Measurements from ENCODE around the gene ATP11A. TPM values are rescaled to one million over a fixed set of nuclear protein-coding genes. Genes with fewer than 3 reads are reported as not detected.

Gene ATP11A
- total RNA-seq, 2 donors from 2014 or later = 15.8 to 19.6 TPM

- Histone ChIP-seq H3K4me1 (no peaks in the 10 kb centered on the region), H3K36me3 (no peaks in the 10 kb centered on the region), H3K9ac (ENCODE audit: low read depth in 2 of 2, low read length in 2 of 2) (peak overlapping the region; percentile 76 to 88), H3K27ac (peak overlapping the region; percentile 85), H3K4me3 (peak overlapping the region; percentile 97), H3K27me3 (no peaks in the 10 kb centered on the region), H3K9me3 (no peaks in the 10 kb centered on the region)
- TF ChIP-seq CTCF (IDR thresholded peaks at IDR 0.05) = no peak
- DNase-seq = peak; percentile 47
- intact Hi-C loops (cut with DNase I) = no loop called here
Observed at GRCh38 chr13:112690283-112690929, 568 bp downstream of the ATP11A start.

GRCh38 chr13:112692104-112692503, 2.3 kb downstream of the ATP11A start:
- Histone ChIP-seq H3K9me3 (no peaks in the 10 kb centered on the region), H3K27ac (no peak overlapping the region), H3K27me3 (no peaks in the 10 kb centered on the region), H3K4me1 (no peaks in the 10 kb centered on the region), H3K4me3 (no peak overlapping the region), H3K36me3 (no peaks in the 10 kb centered on the region), H3K9ac (ENCODE audit: low read depth in 2 of 2, low read length in 2 of 2) (peak overlapping the region in 1 of 2 donors; percentile 2)
- no peak for TF ChIP-seq CTCF (IDR thresholded peaks at IDR 0.05)
- no peak for DNase-seq
- intact Hi-C loops (cut with DNase I) = no loop called here

GRCh38 chr13:112692586-112692985, 2.7 kb downstream of the ATP11A start:
- Histone ChIP-seq H3K27me3 (no peaks in the 10 kb centered on the region), H3K9me3 (no peaks in the 10 kb centered on the region), H3K36me3 (no peaks in the 10 kb centered on the region), H3K4me3 (no peak overlapping the region), H3K9ac (ENCODE audit: low read depth in 2 of 2, low read length in 2 of 2) (no peak overlapping the region), H3K27ac (no peak overlapping the region), H3K4me1 (no peaks in the 10 kb centered on the region)
- TF ChIP-seq CTCF (IDR thresholded peaks at IDR 0.05) = no peak
- intact Hi-C loops (cut with DNase I) = no loop called here
- no peak for DNase-seq

- H3K4me1 ChIP-seq = no peaks in the 10 kb centered on the region
- no peak for DNase-seq
- no peak overlapping the region for H3K4me3 ChIP-seq
- H3K9me3 ChIP-seq = no peaks in the 10 kb centered on the region
- H3K36me3 ChIP-seq = no peaks in the 10 kb centered on the region
- no peak for TF ChIP-seq CTCF (IDR thresholded peaks at IDR 0.05)
- intact Hi-C loops (cut with DNase I) = no loop called here
- no peaks in the 10 kb centered on the region for H3K27me3 ChIP-seq
- H3K27ac ChIP-seq = no peak overlapping the region
- H3K9ac ChIP-seq (ENCODE audit: low read depth in 2 of 2, low read length in 2 of 2) = no peak overlapping the region
Observed at GRCh38 chr13:112693831-112694497, 4.1 kb downstream of the ATP11A start.

GRCh38 chr13:112695121-112695520, 5.3 kb downstream of the ATP11A start:
- no peaks in the 10 kb centered on the region for H3K27me3 ChIP-seq
- H3K9me3 ChIP-seq = no peaks in the 10 kb centered on the region
- H3K4me1 ChIP-seq = no peaks in the 10 kb centered on the region
- H3K4me3 ChIP-seq = no peak overlapping the region
- no peaks in the 10 kb centered on the region for H3K36me3 ChIP-seq
- no peak for DNase-seq
- TF ChIP-seq CTCF (IDR thresholded peaks at IDR 0.05) = no peak
- no peak overlapping the region for H3K27ac ChIP-seq
- H3K9ac ChIP-seq (ENCODE audit: low read depth in 2 of 2, low read length in 2 of 2) = no peak overlapping the region
- intact Hi-C loops (cut with DNase I) = no loop called here

Data from colonic mucosa (tissue), 4 donors.